Endothelial cell of umbilical vein (primary cell): ENCODE data around the gene SLC16A7. TPM values are rescaled to one million over a fixed set of nuclear protein-coding genes. Genes with fewer than 3 reads are reported as not detected.

Experiments
- BruUV-seq: library from RNA; stranded (reverse); fragments of 400-500 nt; replicated peaks from 2 replicates; lab custom pipeline; 2021; lab: Mats Ljungman, UMichigan
- CTCF ChIA-PET: fragments of 300-600, 350-600 bp; sonication (Branson Sonifier 250); formaldehyde crosslinking; loops from one replicate; lab custom pipeline; 2021; ENCODE audit warnings: antibody characterized with exemption, inconsistent platforms; lab: Charles Lee
- POLR2A ChIA-PET: fragments of 300-600, 350-600 bp; sonication (Branson Sonifier 250); formaldehyde crosslinking; loops from one replicate; lab custom pipeline; 2021; ENCODE audit warnings: antibody characterized with exemption, inconsistent platforms; lab: Charles Lee
- DNase-seq: peaks from one replicate; pipeline ENCODE4 v3.0.0-alpha.2; 2011; ENCODE audit warnings: low read depth, low spot score
- FAIRE-seq: peaks from 2 replicates; lab custom pipeline; 2011; peaks lifted over from hg19 to GRCh38; lab: Jason Lieb, UNC
- H2AFZ ChIP-seq: 2 replicates; pipeline ENCODE4 v1.6.0; 2012; ENCODE audit warnings: low read depth, low read length, control low read depth, inconsistent platforms
- H3K27ac ChIP-seq: 2 replicates; pipeline ENCODE4 v1.5.1; 2011; ENCODE audit warnings: low read depth, mild to moderate bottlenecking, control low read depth, low read length, moderate library complexity; ENCODE audit not compliant: insufficient read depth
- H3K27me3 ChIP-seq, 2 experiments: 2 replicates each; pipeline versions ENCODE4 v1.6.0 to v1.6.1; 2011; ENCODE audit warnings: low read length in 2 of 2, mixed read lengths in 1 of 2; ENCODE audit not compliant: control insufficient read depth in 2 of 2, insufficient read depth in 2 of 2
- H3K36me3 ChIP-seq, 2 experiments: 2 replicates in 1 of 2; 3 replicates in 1 of 2; pipeline ENCODE4 v1.5.1; 2011; ENCODE audit warnings: low read length in 2 of 2, mild to moderate bottlenecking in 1 of 2, moderate library complexity in 1 of 2; ENCODE audit not compliant: control insufficient read depth in 2 of 2, insufficient read depth in 2 of 2; ENCODE audit errors: extremely low read depth in 1 of 2
- H3K4me1 ChIP-seq: 3 replicates; pipeline ENCODE4 v1.5.1; 2011; ENCODE audit warnings: mild to moderate bottlenecking, low read length; ENCODE audit not compliant: control insufficient read depth, insufficient read depth; ENCODE audit errors: extremely low read depth
- H3K4me2 ChIP-seq: 2 replicates; pipeline ENCODE4 v1.6.1; 2011; ENCODE audit warnings: low read length, control low read depth, mixed read lengths; ENCODE audit not compliant: insufficient read depth
- H3K4me3 ChIP-seq, 3 experiments: fragments of 200-600 bp in 1 of 3; sonication (generic), shearing (Covaris generic) in 1 of 3; replicated peaks in 1 of 3; 2 replicates each; pipeline ENCODE4 v1.5.1; 2011 to 2016; ENCODE audit warnings: control low read depth in 3 of 3, low read length in 3 of 3, mild to moderate bottlenecking in 2 of 3, inconsistent platforms in 1 of 3, low read depth in 1 of 3, moderate library complexity in 1 of 3; ENCODE audit not compliant: insufficient read depth in 1 of 3
- H3K79me2 ChIP-seq: 2 replicates; pipeline ENCODE4 v1.6.0; 2012; ENCODE audit warnings: low read length, inconsistent platforms; ENCODE audit not compliant: control insufficient read depth, insufficient read depth
- H3K9ac ChIP-seq: replicated peaks from 2 replicates; pipeline ENCODE3; 2011; ENCODE audit warnings: low read length, control low read depth; ENCODE audit not compliant: insufficient read depth; ENCODE audit errors: extremely low read depth
- H3K9me1 ChIP-seq: replicated peaks from 3 replicates; pipeline ENCODE4 v1.6.0; 2011; ENCODE audit warnings: mild to moderate bottlenecking, low read length; ENCODE audit not compliant: control insufficient read depth, insufficient read depth; ENCODE audit errors: extremely low read depth
- H3K9me3 ChIP-seq: replicated peaks from 2 replicates; pipeline ENCODE4 v1.5.1; 2012; ENCODE audit warnings: low read length, inconsistent platforms; ENCODE audit not compliant: control insufficient read depth, insufficient read depth
- H4K20me1 ChIP-seq: replicated peaks from 2 replicates; pipeline ENCODE3; 2011; ENCODE audit warnings: mild to moderate bottlenecking, low read length; ENCODE audit not compliant: control insufficient read depth, insufficient read depth; ENCODE audit errors: extremely low read depth
- EZH2 ChIP-seq: IDR thresholded peaks from 2 replicates; pipeline ENCODE4 v1.6.1; 2012; ENCODE audit warnings: borderline replicate concordance, low read depth, mild to moderate bottlenecking, moderate library complexity, low read length, inconsistent platforms; ENCODE audit not compliant: severe bottlenecking
- FOS ChIP-seq: IDR thresholded peaks from 2 replicates; pipeline ENCODE4 v1.6.1; 2011; ENCODE audit warnings: mild to moderate bottlenecking, low read length, moderate library complexity, borderline replicate concordance; ENCODE audit not compliant: insufficient read depth
- GATA2 ChIP-seq: IDR thresholded peaks from 2 replicates; pipeline ENCODE4 v1.7.0; 2011; ENCODE audit warnings: low read depth, mild to moderate bottlenecking, moderate library complexity, mixed read lengths, low read length; ENCODE audit not compliant: insufficient read length, insufficient read depth
- JUN ChIP-seq: IDR thresholded peaks from 2 replicates; pipeline ENCODE4 v1.6.1; 2011; ENCODE audit warnings: borderline replicate concordance, low read depth; ENCODE audit not compliant: insufficient read length, insufficient read depth
- MYC ChIP-seq: IDR thresholded peaks from one replicate; pipeline ENCODE4 v1.6.1; 2011; ENCODE audit warnings: mild to moderate bottlenecking, low read depth, low read length
- POLR2A ChIP-seq: IDR thresholded peaks from 2 replicates; pipeline ENCODE4 v1.6.1; 2012; ENCODE audit warnings: low read depth, mild to moderate bottlenecking, control low read depth, low read length
- POLR2AphosphoS5 ChIP-seq: IDR thresholded peaks from 2 replicates; pipeline ENCODE4 v1.6.1; 2012; ENCODE audit warnings: low read depth, mild to moderate bottlenecking, control low read depth, low read length, moderate library complexity; ENCODE audit not compliant: insufficient read depth
- dilution Hi-C: fragments of 300-500 bp; cut with MboI; formaldehyde crosslinking; loops from one replicate; pipeline ENCODE4 v1.15.0; 2019; ENCODE audit warnings: low sequenced_read_pairs; ENCODE audit not compliant: extremely low pct_ligation_motif_present
- intact Hi-C: fragments of 100-400 bp; cut with micrococcal nuclease; formaldehyde crosslinking; loops from one replicate; pipeline ENCODE4 v1.10.0; 2022
- polyA plus RNA-seq, 4 experiments: library from polyadenylated mRNA; depleted of rRNA in 3 of 4; stranded (reverse) in 3 of 4; unstranded in 1 of 4; fragments of >200 nt; gene quantifications; 2 replicates each; pipeline versions ENCODE4 v1.2.1 to v1.2.3, GENCODE V29; 2011 to 2012; ENCODE audit warnings: missing spikeins in 1 of 4
- total RNA-seq: library from RNA; stranded (reverse); gene quantifications from 2 replicates; pipeline ENCODE4 v1.2.3, GENCODE V29; 2021
- TF ChIP-seq, protein P1 (sequence below): IDR thresholded peaks from 2 replicates; pipeline ENCODE4 v1.6.1; 2011; ENCODE audit not compliant: insufficient read depth, insufficient read length
- TF ChIP-seq, protein P2 (sequence below), 2 donors: IDR thresholded peaks; 1 replicate in 1 of 2; 2 replicates in 1 of 2; pipeline ENCODE4 v1.5.1; 2011; ENCODE audit warnings: low read length in 2 of 2, mild to moderate bottlenecking in 2 of 2, moderate library complexity in 2 of 2, control low read depth in 1 of 2, inconsistent platforms in 1 of 2, low read depth in 1 of 2; ENCODE audit not compliant: insufficient read depth in 1 of 2; ENCODE audit errors: extremely low read depth in 1 of 2

The SLC16A7 gene
- total and polyA plus RNA-seq, 2 donors (not counting 3 experiments of a cell fraction or from before 2014, with no cell fraction given) = 2.9 to 8.9 TPM

DNA sequence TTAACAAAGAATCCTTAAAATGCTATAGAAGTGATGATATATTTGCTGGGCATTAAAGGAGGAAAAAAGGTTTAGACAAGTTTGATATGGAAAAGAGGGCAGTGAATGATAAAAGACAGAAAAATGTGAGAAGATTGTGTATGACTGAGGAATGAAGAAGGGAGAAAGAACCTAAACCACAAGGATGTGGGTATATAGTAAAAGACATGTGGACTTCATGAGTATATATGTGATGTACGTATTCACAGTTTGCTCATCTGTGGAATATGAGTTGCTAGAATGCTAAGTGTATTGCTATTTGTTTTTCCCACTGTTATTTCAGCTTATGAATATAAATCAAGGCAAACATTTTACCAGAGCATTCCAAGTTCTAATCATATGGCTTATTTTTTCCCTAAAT is 2.1 kb upstream of the SLC16A7 start:
- Histone ChIP-seq H3K79me2 (no peaks in the 10 kb centered on the region), H2AFZ (no peak overlapping the region), H3K9ac (no peak overlapping the region), H3K27ac (no peak overlapping the region), H3K36me3 (no peaks in the 10 kb centered on the region), H4K20me1 (no peaks in the 10 kb centered on the region), H3K4me3 (no peak overlapping the region), H3K27me3 (no peaks in the 10 kb centered on the region), H3K4me2 (no peak overlapping the region), H3K9me3 (no peaks in the 10 kb centered on the region), H3K9me1 (no peaks in the 10 kb centered on the region), H3K4me1 (peaks cover 12% of the 10 kb centered on the region)
- dilution Hi-C loops = no loop called here
- intact Hi-C loops = loop anchor here (10.0 kb wide), 1 partner anchor 211 kb away; no protein-coding TSS in a partner anchor
- DNase-seq (no peak), FAIRE-seq (no peak)
- ChIA-PET POLR2A (no interaction called here), CTCF (no interaction called here)
- BruUV-seq = no TSS peak
- no peak for TF ChIP-seq GATA2
- TF ChIP-seq, protein P1, sequence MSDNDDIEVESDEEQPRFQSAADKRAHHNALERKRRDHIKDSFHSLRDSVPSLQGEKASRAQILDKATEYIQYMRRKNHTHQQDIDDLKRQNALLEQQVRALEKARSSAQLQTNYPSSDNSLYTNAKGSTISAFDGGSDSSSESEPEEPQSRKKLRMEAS = no peak
- no peak for TF ChIP-seq FOS
- TF ChIP-seq, protein P2, sequence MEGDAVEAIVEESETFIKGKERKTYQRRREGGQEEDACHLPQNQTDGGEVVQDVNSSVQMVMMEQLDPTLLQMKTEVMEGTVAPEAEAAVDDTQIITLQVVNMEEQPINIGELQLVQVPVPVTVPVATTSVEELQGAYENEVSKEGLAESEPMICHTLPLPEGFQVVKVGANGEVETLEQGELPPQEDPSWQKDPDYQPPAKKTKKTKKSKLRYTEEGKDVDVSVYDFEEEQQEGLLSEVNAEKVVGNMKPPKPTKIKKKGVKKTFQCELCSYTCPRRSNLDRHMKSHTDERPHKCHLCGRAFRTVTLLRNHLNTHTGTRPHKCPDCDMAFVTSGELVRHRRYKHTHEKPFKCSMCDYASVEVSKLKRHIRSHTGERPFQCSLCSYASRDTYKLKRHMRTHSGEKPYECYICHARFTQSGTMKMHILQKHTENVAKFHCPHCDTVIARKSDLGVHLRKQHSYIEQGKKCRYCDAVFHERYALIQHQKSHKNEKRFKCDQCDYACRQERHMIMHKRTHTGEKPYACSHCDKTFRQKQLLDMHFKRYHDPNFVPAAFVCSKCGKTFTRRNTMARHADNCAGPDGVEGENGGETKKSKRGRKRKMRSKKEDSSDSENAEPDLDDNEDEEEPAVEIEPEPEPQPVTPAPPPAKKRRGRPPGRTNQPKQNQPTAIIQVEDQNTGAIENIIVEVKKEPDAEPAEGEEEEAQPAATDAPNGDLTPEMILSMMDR (IDR thresholded peaks at IDR 0.05; ENCODE audit: extremely low read depth in 1 of 2, insufficient read depth in 1 of 2, low read depth in 1 of 2, low read length in 2 of 2) = no peak
- TF ChIP-seq MYC = no peak
- no peak for TF ChIP-seq JUN
- TF ChIP-seq EZH2 = no peak
- no peak for TF ChIP-seq POLR2AphosphoS5
- TF ChIP-seq POLR2A = no peak
